NCI-H2171 (cell line): ENCODE data around the gene YARS1.
A peak's percentile ranks its signal among the peaks of the same experiment; 100 is the strongest.

Experiments
- DNase-seq: peaks from one replicate; lab custom pipeline; 2025; lab: John Stamatoyannopoulos, UW

YARS1 gene

DNA sequence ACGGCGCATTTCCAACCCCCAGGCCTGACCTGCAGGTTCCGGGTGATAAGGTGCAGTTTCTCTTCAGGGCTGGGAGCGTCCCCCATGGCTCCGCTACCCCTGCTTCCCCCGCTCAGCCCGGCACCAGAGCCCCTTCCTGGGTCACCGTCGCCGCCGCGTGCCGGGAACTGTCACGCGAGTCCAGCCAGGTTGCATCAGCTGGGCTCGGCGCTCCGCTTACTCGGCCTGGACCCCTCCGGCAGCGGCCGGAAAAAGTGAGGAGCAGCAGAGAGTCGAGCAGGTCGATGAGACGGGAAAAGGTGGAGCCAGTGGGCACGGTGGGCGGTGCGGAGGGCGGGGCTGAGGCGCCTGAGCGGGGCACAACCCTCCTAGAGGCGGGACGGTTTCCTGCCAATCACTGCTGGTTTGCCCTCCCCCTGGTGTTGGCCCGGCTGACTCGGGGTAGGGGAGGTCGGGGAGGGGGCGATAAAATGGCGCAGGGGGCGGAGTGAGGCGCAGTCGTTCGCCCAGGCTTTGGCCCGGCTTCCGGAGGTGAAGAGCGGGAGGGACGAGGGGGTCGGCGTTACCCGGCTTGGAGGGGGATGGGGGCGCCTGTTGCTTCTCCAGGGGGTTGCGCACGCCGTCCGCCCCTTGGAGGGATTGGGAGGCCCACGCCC, at the start of gene YARS1, which contains the start of gene S100PBP:
TSS of gene YARS1 (minus strand) at position 200 of the 656 bp plus-strand sequence. CDS start at position 86, 114 bp downstream.
TSS of gene S100PBP (plus strand) at position 495 of the 656 bp plus-strand sequence. CDS start 8,447 bp downstream, outside the sequence.
- DNase-seq = peak; percentile 97

GRCh38 chr1:32865639-32866405, 48.7 kb upstream of the YARS1 start:
- no peak for DNase-seq

- DNase-seq = no peak
These were observed 47.3 kb upstream of the YARS1 start for GRCh38 chr1:32864375-32865019.

GRCh38 chr1:32863881-32864245, 46.7 kb upstream of the YARS1 start:
- DNase-seq = no peak

- no peak for DNase-seq
These were observed 46.2 kb upstream of the YARS1 start for GRCh38 chr1:32863218-32863880.

- DNase-seq = no peak
These were observed 44.9 kb upstream of the YARS1 start for GRCh38 chr1:32861904-32862695.

- no peak for DNase-seq
These were observed 43.4 kb upstream of the YARS1 start for GRCh38 chr1:32860566-32860965.

DNA sequence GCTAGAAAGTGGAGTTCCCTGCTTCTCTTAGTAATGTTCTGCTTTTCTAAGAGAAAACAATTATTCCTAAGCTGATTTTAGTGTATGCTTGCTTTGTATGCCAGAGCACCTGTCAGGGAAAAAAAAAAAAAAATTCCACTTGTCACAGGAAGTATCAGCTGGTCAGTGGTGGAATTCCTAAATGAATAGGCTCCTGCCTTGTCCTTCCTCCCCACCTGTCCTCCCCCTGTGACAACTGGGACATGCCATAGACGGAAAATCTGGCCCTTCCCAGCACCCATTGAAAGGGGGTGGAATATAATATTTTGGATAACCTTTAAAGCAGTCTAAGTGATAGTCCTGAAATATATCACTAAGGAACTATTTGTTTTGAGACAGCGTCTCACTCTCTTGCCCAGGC, 42.8 kb upstream of the YARS1 start:
- DNase-seq = no peak

GRCh38 chr1:32858791-32859190, 41.6 kb upstream of the YARS1 start:
- DNase-seq = no peak

DNA sequence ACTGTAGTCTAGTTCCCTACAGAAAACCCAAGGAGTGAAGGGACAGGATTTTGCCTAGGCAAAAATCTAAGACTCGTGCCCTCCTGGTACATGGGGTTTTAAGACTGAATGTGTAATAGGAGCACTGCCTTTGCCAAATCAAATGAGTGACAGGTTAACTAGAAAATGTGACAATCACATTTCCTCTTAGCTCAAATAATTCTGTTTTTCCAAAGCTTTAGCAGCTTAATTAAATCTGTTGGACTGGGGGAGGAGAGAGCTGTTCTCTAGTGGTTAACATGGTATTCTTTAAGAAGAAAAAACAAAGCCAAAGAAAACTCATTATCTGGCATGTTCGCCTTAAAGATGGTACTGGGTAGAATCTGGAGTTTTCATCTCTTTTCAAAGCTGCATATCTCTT, 41.0 kb upstream of the YARS1 start:
- DNase-seq = no peak

DNA sequence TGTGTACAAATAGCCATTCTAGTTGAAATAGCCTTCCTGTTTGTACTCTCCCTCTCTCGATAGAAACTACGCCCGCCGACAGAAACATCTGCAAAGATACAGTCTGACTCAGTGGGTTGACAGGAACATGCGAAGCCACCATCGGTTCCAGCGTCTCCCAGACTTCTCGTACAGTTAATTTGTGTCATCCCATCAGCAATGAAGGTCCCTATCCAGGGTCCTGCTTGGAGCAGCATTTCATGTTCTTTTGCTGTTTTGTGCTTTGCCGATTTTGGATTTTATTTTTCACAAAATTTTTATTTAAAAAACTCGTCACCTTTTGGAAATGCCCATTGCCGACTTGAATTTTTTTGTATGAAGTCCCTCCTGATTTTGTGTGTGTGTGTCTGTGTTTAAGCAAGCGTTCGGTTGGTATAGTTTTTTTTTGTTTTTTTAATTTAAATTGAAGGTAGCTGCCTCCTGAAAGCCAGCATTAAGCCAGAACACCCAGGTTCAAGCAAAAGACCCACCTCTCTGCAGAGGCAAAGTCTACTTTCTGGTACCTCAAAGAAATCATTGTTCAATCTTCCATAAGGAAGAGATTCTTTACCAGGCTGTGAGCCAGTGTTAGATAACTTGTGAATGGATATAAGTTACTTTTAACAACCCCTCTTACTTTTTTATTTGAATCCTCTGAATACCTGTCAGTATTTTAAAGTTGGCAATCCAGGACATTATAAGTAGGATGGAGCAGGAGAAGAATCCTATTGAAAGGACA, 38.9 kb upstream of the YARS1 start:
- no peak for DNase-seq

GRCh38 chr1:32848354-32849063, 31.4 kb upstream of the YARS1 start:
- no peak for DNase-seq

- no peak for DNase-seq
These were observed 14.7 kb upstream of the YARS1 start for GRCh38 chr1:32831878-32832277.

GRCh38 chr1:32830092-32830852, 13.1 kb upstream of the YARS1 start:
- no peak for DNase-seq

DNA sequence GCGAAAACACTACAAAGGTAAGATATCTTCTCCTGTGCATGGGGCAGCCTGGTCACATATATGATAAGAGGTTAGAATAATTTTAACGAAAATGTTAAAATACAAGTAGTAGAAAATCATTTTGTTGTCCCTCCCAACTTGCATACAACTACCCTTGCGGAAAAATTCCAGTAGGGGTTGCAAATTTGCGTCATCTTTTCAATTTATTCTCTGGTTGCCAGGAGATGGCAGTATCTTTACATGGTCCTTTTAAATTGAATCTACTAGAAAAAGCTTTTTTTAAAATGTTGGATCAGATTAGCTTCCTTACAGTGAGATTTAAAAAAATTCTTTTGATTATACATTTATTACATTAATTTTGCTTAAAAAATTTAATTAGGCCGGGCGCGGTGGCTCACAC, 11.2 kb upstream of the YARS1 start:
- peak; percentile 8 for DNase-seq

GRCh38 chr1:32825181-32825580, 8.0 kb upstream of the YARS1 start:
- no peak for DNase-seq

- DNase-seq = no peak
These were observed 1.8 kb upstream of the YARS1 start for GRCh38 chr1:32818804-32819541.
